ENCODE measurements around the gene CFAP141.

Gene CFAP141

DNA sequence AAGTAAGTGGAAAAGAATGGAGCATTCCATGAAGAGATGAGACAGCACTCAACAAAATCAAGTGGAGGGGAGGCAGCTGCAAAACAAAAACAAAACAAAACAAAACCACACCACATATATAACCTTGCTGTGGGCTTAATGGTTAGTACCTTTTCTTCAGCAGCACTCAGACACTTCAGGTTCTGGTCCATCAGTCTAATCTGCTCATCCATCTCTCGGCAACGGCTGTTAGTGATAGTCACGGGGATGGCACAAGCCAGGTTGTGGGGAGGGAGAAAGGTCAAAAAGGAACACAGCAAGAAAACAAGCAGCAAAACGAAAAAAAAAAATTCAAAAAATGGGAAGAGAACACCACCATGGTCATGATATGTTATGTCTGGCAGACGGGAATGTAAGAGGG is 34.3 kb downstream of the CFAP141 start:
- DNase-seq (ENCODE audit: extremely low spot score) = no peak
- ChIA-PET CTCF (no interaction called here), POLR2A (no interaction called here)
- TF ChIP-seq BHLHE40 (IDR thresholded peaks at IDR 0.05; ENCODE audit: borderline replicate concordance) = no peak
- TF ChIP-seq ELF4 (IDR thresholded peaks at IDR 0.05) = no peak
- TF ChIP-seq TARDBP (IDR thresholded peaks at IDR 0.05) = no peak
- TF ChIP-seq, protein P1, sequence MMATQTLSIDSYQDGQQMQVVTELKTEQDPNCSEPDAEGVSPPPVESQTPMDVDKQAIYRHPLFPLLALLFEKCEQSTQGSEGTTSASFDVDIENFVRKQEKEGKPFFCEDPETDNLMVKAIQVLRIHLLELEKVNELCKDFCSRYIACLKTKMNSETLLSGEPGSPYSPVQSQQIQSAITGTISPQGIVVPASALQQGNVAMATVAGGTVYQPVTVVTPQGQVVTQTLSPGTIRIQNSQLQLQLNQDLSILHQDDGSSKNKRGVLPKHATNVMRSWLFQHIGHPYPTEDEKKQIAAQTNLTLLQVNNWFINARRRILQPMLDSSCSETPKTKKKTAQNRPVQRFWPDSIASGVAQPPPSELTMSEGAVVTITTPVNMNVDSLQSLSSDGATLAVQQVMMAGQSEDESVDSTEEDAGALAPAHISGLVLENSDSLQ (IDR thresholded peaks at IDR 0.05) = no peak
- no peak for TF ChIP-seq NFRKB (IDR thresholded peaks at IDR 0.05)
- TF ChIP-seq L3MBTL2 (conservative IDR thresholded peaks at IDR 0.05) = no peak
- no peak for TF ChIP-seq LEF1 (IDR thresholded peaks at IDR 0.05; ENCODE audit: borderline replicate concordance)
- TF ChIP-seq FOXA1 (IDR thresholded peaks at IDR 0.05) = no peak
- no peak for TF ChIP-seq SUZ12 (IDR thresholded peaks at IDR 0.05)
- no peak for TF ChIP-seq ARNT (IDR thresholded peaks at IDR 0.05)

DNA sequence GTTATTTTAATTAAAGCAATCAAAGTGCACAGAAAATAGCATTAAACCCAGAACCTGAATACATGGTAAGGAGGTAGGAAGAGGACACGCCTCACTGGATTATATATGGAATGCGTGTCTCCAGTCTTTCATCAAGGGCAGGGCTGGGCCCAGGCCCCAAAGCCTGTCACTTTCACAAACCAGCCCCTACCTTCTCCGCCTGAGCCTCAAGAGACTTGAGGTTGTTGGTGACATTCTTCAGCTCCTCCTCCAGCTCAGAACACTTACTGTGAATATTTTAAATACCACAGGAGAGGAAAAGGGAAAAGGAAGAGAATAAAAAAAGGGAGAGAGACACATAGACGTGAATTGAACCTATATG is 34.9 kb downstream of the CFAP141 start:
- TF ChIP-seq SP1 (IDR thresholded peaks at IDR 0.05) (no peak), LEF1 (IDR thresholded peaks at IDR 0.05; ENCODE audit: borderline replicate concordance) (no peak), BHLHE40 (IDR thresholded peaks at IDR 0.05; ENCODE audit: borderline replicate concordance) (no peak), TARDBP (IDR thresholded peaks at IDR 0.05) (no peak), FOXM1 (IDR thresholded peaks at IDR 0.05; ENCODE audit: borderline replicate concordance) (no peak), HDGF (IDR thresholded peaks at IDR 0.05; ENCODE audit: borderline replicate concordance) (no peak), ZNF384 (IDR thresholded peaks at IDR 0.05) (no peak), ARNT (IDR thresholded peaks at IDR 0.05) (no peak), CTBP1 (IDR thresholded peaks at IDR 0.05; ENCODE audit: borderline replicate concordance) (no peak), ELF4 (IDR thresholded peaks at IDR 0.05) (no peak)
- TF ChIP-seq, protein P1 (IDR thresholded peaks at IDR 0.05) = no peak
- POLR2A ChIA-PET = no interaction called here
- CTCF ChIA-PET = no interaction called here
- no peak for DNase-seq (ENCODE audit: extremely low spot score)

DNA sequence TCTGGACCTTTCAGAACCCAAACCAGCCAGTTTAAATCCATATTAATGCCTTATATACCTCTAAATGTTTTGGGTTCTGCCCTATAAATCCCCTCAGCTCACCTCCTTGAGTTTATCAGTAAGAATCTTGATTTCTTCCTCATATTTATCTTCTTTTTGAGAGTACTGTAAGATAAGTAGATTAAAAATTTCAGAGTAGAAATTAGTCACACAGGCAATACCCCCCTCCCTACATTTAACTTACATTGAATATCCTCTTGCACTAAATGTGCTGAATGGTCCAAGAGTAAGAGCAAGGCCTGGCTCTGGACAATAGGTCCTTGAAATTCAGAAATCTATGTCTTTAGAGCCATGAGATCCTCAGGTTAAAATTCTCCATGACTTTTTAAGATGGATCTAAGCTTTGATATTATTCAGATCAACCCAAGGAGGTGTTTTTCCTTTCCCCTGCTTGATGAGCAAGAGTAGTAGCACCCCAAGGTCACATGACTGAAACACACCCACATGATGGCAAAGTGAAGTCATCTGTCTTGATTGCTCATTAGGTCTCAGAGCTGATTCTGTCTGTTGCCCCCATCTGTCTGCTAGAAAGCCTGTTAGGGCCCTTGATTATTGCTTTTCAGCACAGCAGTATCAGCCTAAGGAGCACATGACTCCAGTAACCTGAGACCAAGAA is 35.4 kb downstream of the CFAP141 start:
- ChIA-PET CTCF (no interaction called here), POLR2A (no interaction called here)
- TF ChIP-seq SUZ12 (IDR thresholded peaks at IDR 0.05) = no peak
- TF ChIP-seq, protein P1 (IDR thresholded peaks at IDR 0.05) = no peak
- TF ChIP-seq ARNT (IDR thresholded peaks at IDR 0.05) = no peak
- no peak for TF ChIP-seq NFRKB (IDR thresholded peaks at IDR 0.05)
- no peak for TF ChIP-seq FOXA1 (IDR thresholded peaks at IDR 0.05)
- no peak for TF ChIP-seq LEF1 (IDR thresholded peaks at IDR 0.05; ENCODE audit: borderline replicate concordance)
- no peak for TF ChIP-seq SP1 (IDR thresholded peaks at IDR 0.05)
- no peak for TF ChIP-seq CTBP1 (IDR thresholded peaks at IDR 0.05; ENCODE audit: borderline replicate concordance)
- TF ChIP-seq BHLHE40 (IDR thresholded peaks at IDR 0.05; ENCODE audit: borderline replicate concordance) = no peak
- TF ChIP-seq FOXK2 (IDR thresholded peaks at IDR 0.05) = no peak
- no peak for TF ChIP-seq HDGF (IDR thresholded peaks at IDR 0.05; ENCODE audit: borderline replicate concordance)
- TF ChIP-seq ELF4 (IDR thresholded peaks at IDR 0.05) = no peak
- TF ChIP-seq FOXM1 (IDR thresholded peaks at IDR 0.05; ENCODE audit: borderline replicate concordance) = no peak
- no peak for TF ChIP-seq ZNF384 (IDR thresholded peaks at IDR 0.05)
- DNase-seq (ENCODE audit: extremely low spot score) = no peak

- POLR2A ChIA-PET = interaction anchor here (0.7 to 1.1 kb wide), 2 partner anchors 53 to 172 kb away, joined by 3 read pairs; partner anchors contain the start of gene UBAP2L
- CTCF ChIA-PET = no interaction called here
Measured at GRCh38 chr1:154167461-154167860, 38.7 kb downstream of the CFAP141 start.

GRCh38 chr1:154166207-154166606 is 39.9 kb downstream of the CFAP141 start:
- DNase-seq (ENCODE audit: extremely low spot score) = no peak
- TF ChIP-seq ELF4 (IDR thresholded peaks at IDR 0.05) (no peak), FOXM1 (IDR thresholded peaks at IDR 0.05; ENCODE audit: borderline replicate concordance) (no peak), CTBP1 (IDR thresholded peaks at IDR 0.05; ENCODE audit: borderline replicate concordance) (no peak), ARNT (IDR thresholded peaks at IDR 0.05) (no peak), TARDBP (IDR thresholded peaks at IDR 0.05) (no peak), ZNF384 (IDR thresholded peaks at IDR 0.05) (no peak), SP1 (IDR thresholded peaks at IDR 0.05) (no peak), FOXA1 (IDR thresholded peaks at IDR 0.05) (no peak), LEF1 (IDR thresholded peaks at IDR 0.05; ENCODE audit: borderline replicate concordance) (no peak), SUZ12 (IDR thresholded peaks at IDR 0.05) (no peak), FOXK2 (IDR thresholded peaks at IDR 0.05) (no peak)
- TF ChIP-seq, protein P1 (IDR thresholded peaks at IDR 0.05) = no peak
- POLR2A ChIA-PET = no interaction called here
- CTCF ChIA-PET = interaction anchor here (1.1 kb wide), 1 partner anchor 21 kb away, joined by 3 read pairs; no protein-coding TSS in a partner anchor

More at GRCh38 chr1:154167461-154167860, 38.7 kb downstream of the CFAP141 start:
- no peak for DNase-seq (ENCODE audit: extremely low spot score)
- TF ChIP-seq ARNT (IDR thresholded peaks at IDR 0.05) (no peak), ELF4 (IDR thresholded peaks at IDR 0.05) (no peak), CTBP1 (IDR thresholded peaks at IDR 0.05; ENCODE audit: borderline replicate concordance) (no peak)

DNA sequence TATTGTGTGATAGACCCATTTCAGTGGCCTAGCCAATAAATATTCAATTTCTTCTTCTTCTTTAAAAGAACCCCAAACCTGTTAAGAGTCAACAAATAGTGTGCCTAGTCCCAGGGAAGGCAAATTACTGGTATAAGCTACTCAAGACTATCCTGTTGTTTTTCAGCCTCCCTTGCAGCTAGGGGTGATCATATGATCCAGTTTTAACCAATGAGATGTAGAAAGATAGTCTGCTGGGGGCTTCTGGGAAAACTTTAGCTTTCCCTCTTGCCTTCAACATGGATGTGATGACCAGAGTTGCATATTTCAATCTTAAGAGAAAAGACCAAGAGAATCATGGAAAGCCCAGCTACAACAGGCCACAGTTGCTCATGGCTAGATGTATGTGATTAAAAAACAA is 46.6 kb downstream of the CFAP141 start:
- ChIA-PET POLR2A (no interaction called here), CTCF (no interaction called here)
- DNase-seq (ENCODE audit: extremely low spot score) = no peak
- TF ChIP-seq BHLHE40 (IDR thresholded peaks at IDR 0.05; ENCODE audit: borderline replicate concordance) = no peak
- no peak for TF ChIP-seq LEF1 (IDR thresholded peaks at IDR 0.05; ENCODE audit: borderline replicate concordance)
- TF ChIP-seq SP1 (IDR thresholded peaks at IDR 0.05) = no peak
- no peak for TF ChIP-seq ZNF384 (IDR thresholded peaks at IDR 0.05)

Measured in HEK293T (cell line).